GM10248 (cell line): ENCODE measurements around the gene RFXANK.

Experiments used
- CTCF ChIA-PET: fragments of 300-600 bp; sonication (Branson Sonifier 250); formaldehyde crosslinking; extraction: SDS; loops from one replicate; lab custom pipeline; 2021; ENCODE audit warnings: antibody characterized with exemption; lab: Yijun Ruan, JAX
- POLR2A ChIA-PET: fragments of 350-650 bp; sonication (Branson Sonifier 250); formaldehyde crosslinking; extraction: SDS; loops from one replicate; lab custom pipeline; 2020; ENCODE audit warnings: antibody characterized with exemption; lab: Yijun Ruan, JAX
- DNase-seq: peaks from one replicate; pipeline ENCODE4 v3.0.0; 2012; ENCODE audit errors: extremely low spot score
- TF ChIP-seq, protein P1 (sequence below): IDR thresholded peaks from 2 replicates; pipeline ENCODE4 v1.5.1; 2012; ENCODE audit warnings: mild to moderate bottlenecking, low read depth; ENCODE audit errors: extremely low read depth, missing control alignments, control extremely low read depth

The RFXANK gene

GRCh38 chr19:19192078-19192882 lies at the start of gene RFXANK, which contains the start of gene BORCS8:
TSS of gene RFXANK (plus strand) at chr19:19192258. CDS start at chr19:19193947, 1,689 bp downstream.
TSS of gene BORCS8 (minus strand) at chr19:19192152. CDS start at chr19:19192117, 35 bp downstream.
- TF ChIP-seq, protein P1, sequence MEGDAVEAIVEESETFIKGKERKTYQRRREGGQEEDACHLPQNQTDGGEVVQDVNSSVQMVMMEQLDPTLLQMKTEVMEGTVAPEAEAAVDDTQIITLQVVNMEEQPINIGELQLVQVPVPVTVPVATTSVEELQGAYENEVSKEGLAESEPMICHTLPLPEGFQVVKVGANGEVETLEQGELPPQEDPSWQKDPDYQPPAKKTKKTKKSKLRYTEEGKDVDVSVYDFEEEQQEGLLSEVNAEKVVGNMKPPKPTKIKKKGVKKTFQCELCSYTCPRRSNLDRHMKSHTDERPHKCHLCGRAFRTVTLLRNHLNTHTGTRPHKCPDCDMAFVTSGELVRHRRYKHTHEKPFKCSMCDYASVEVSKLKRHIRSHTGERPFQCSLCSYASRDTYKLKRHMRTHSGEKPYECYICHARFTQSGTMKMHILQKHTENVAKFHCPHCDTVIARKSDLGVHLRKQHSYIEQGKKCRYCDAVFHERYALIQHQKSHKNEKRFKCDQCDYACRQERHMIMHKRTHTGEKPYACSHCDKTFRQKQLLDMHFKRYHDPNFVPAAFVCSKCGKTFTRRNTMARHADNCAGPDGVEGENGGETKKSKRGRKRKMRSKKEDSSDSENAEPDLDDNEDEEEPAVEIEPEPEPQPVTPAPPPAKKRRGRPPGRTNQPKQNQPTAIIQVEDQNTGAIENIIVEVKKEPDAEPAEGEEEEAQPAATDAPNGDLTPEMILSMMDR = no peak
- ChIA-PET CTCF (interaction anchor here (0.9 to 2.9 kb wide), 5 partner anchors 10 to 46 kb away, joined by 3 to 16 read pairs (median 9); partner anchors contain the start of genes MEF2B and NR2C2AP), POLR2A (interaction anchor here (0.6 kb wide), 2 partner anchors 432 to 495 kb away, joined by 3 read pairs; no protein-coding TSS in a partner anchor)
- DNase-seq = peak; percentile 98

- TF ChIP-seq, protein P1 = no peak
- no peak for DNase-seq
- ChIA-PET POLR2A (no interaction called here), CTCF (interaction anchor here (2.4 to 14.3 kb wide), 2 partner anchors 15 to 30 kb away, joined by 11 to 302 read pairs; partner anchors contain the start of gene MEF2B)
Observed at GRCh38 chr19:19142347-19142746, 49.7 kb upstream of the RFXANK start.

- TF ChIP-seq, protein P1 = no peak
- CTCF ChIA-PET = interaction anchor here (0.6 to 14.3 kb wide), 14 partner anchors 8 to 218 kb away, joined by 3 to 302 read pairs (median 4); partner anchors contain the start of genes BORCS8, MEF2B and RFXANK
- no peak for DNase-seq
- POLR2A ChIA-PET = no interaction called here
Observed at GRCh38 chr19:19145281-19145680, 46.8 kb upstream of the RFXANK start.

- TF ChIP-seq, protein P1 = peak; percentile 98
- ChIA-PET POLR2A (no interaction called here), CTCF (interaction anchor here (0.6 to 14.3 kb wide), 16 partner anchors 9 to 219 kb away, joined by 3 to 302 read pairs (median 4); partner anchors contain the start of genes BORCS8, MEF2B, NR2C2AP and RFXANK)
- peak; percentile 88 for DNase-seq
Observed at GRCh38 chr19:19145684-19146608, 46.1 kb upstream of the RFXANK start.

- no peak for DNase-seq
- TF ChIP-seq, protein P1 = no peak
- ChIA-PET CTCF (interaction anchor here (0.6 to 14.3 kb wide), 9 partner anchors 11 to 218 kb away, joined by 3 to 302 read pairs (median 6); partner anchors contain the start of genes BORCS8, MEF2B, NR2C2AP and RFXANK), POLR2A (no interaction called here)
Observed at GRCh38 chr19:19146865-19147264, 45.2 kb upstream of the RFXANK start.
